GM19193 (cell line): ENCODE measurements around the gene ST8SIA6.

Source experiments
- POLR2A ChIP-seq: IDR thresholded peaks from 4 replicates; pipeline ENCODE4 v1.6.1; 2011; ENCODE audit not compliant: insufficient read depth, insufficient read length; ENCODE audit errors: extremely low read depth

Gene ST8SIA6

DNA sequence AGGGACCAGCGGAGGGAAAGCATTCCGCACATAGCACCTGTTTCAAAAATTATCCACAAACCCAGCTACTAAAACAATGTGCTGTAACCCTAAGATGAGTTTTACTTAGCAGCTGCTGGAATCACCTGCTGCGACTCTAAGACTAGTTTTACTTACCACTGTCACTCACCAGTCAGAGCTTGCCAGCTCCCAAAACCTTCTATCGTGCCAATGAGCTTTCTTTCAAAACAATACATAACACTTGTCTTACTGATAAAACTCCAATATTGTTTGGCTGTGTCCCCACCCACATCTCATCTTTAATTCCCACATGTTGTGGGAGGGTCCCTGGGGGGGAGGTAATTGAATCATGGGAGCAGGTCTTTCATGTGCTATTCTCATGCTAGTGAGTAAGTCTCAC is 18.4 kb downstream of the ST8SIA6 start:
- TF ChIP-seq POLR2A: no peak

DNA sequence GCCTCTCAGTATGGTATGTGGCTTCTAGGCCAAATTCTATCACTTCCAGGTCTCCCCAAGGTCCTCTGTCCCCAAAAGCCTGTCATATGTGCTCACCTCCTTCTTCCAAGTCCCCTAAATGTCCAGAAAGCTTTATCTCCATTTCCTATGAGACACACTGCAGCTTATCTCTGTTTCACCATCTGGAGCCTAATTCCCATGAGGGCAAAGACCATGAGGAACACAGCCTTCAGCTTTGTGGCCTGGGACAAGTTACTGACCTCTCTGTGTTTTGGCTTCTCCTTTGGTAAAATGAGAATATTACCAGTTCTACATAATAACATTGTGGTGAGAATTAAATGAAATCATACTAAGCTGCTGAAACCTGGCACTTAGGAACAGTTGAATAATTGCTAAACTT is 19.2 kb downstream of the ST8SIA6 start:
- no peak for TF ChIP-seq POLR2A

DNA sequence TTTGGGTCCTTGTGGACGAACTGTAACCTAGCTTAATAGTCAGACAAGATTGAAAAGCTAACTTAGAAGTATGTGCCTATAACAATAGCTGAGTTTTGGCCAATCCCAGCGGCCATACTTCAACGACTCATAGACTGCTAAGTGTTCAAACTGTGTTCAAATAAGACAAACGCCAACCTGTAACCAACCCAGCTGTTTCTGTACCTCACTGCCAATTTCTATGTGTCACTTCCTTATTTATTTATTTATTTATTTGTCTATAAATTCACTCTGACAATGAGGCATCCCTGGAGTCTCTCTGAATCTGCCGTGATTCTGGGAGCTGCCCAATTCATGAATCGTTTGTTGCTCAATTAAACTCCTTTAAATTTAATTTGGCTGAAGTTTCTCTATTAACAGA is 21.7 kb downstream of the ST8SIA6 start:
- TF ChIP-seq POLR2A: no peak

DNA sequence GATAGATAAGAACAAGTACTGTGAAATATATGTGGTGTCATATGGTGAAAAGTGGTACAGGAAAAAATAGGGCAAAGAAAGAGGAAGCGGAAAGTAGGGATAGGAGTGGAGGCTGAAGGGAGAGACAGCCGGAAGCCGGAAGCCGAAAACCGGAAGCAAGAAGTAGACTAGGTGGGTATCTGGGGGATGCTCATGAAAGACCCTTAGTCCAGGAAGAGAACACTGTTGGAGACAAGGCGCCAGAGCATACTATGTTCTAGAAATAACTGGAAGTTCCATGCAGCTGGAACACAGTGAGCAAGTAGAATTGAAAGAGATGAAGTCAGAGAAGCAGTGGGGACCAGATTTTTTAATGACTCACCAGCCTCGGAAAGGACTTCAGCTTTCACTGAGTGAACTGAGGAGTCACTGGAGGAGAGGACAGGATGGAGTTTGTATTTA is 22.5 kb downstream of the ST8SIA6 start:
- no peak for TF ChIP-seq POLR2A

- TF ChIP-seq POLR2A: no peak
Observed at GRCh38 chr10:17430647-17431355, 23.6 kb downstream of the ST8SIA6 start.

DNA sequence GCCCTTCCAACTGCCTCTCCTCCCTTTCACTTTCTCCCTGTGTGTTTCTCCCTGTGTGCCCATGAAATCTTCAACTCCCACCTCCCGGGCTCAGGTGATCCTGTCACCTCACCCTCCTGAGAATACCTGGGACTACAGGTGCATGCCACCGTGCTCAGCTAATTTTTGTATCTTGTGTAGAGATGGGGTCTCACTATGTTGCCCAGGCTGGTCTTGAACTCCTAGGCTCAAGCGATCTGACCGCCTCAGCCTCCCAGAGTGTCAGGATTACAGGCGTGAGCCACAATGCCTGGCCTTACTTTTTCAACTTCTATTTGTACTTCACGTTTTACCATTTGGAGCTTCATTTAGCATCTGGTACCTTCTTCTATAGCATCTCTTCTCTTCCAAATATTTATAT is 24.9 kb downstream of the ST8SIA6 start:
- no peak for TF ChIP-seq POLR2A

- TF ChIP-seq POLR2A: no peak
Observed at GRCh38 chr10:17428351-17429097, 25.9 kb downstream of the ST8SIA6 start.

GRCh38 chr10:17427666-17428350 is 26.6 kb downstream of the ST8SIA6 start:
- TF ChIP-seq POLR2A: no peak

DNA sequence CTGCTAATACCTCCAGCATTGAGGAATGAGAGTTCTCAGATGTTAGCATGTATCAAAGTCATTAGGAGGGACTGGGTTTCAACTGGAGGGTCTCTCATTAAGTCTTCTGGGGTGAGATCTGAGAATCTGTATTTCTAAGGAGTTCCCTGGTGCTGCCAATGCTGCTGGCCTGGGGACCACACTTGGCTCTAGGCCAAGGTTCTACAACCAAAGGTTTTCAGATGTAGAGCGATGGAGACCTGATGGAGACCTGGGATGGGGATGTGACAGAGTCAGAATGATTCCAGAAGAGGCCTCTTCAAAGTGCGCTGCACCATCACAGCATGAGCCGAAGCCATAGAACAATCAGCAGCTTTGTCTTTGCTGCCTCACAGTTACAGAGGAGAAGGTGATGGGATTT is 27.2 kb downstream of the ST8SIA6 start:
- no peak for TF ChIP-seq POLR2A

DNA sequence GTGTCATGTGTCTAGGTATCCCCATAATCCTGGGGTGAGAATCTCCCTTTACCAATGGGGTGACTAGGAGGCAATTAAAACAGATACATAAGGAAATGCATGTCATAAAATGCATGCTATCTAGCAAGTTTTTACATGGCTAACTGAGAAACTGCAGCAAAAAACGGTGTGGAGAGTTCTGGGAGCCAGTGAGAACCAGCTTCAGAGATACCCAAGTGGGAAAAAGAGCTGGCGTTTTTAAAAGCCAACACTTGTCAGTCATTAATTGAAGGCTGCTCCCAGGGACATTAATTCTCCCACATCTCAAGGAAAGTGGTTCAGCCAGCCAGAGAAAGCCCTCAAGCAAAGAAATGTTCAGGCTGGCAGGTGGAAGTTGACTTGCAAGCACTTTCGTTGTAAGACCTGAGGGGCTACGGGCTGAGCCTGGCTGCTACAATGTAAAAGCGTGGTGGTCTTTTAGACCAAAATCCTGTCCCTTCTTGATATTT is 28.1 kb downstream of the ST8SIA6 start:
- no peak for TF ChIP-seq POLR2A

DNA sequence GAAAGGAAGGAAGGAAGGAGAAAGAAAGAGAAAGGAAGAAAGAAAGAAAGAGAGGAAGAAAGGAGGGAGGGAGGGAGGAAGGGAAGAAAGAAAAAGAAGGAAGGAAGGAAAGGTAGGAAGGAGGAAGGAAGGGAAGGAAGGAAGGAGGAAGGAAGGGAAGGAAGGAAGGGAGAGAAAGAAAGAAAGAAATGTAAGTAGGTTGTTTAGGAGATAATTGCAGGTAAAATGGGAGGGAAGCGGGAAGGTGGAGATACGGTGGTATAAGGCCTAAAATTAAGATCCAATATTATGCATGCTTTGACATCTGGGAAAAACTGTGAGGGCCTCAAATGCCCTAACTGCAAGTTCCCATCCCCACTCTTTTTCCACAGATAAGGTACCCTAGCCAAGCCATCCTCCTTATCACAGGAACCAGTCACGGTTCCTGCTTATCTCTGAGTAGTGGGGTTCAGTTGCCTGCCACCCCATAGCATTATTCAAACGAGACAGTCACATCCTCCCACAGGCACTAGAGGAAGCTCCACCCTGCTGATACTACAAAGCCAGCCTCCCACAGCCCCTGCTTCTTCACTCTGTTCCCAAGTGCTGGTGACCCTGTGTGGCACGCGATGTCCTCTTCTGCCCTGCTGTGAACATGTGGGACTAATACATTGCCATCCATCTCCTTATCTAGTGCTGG is 28.7 kb downstream of the ST8SIA6 start:
- TF ChIP-seq POLR2A: no peak

DNA sequence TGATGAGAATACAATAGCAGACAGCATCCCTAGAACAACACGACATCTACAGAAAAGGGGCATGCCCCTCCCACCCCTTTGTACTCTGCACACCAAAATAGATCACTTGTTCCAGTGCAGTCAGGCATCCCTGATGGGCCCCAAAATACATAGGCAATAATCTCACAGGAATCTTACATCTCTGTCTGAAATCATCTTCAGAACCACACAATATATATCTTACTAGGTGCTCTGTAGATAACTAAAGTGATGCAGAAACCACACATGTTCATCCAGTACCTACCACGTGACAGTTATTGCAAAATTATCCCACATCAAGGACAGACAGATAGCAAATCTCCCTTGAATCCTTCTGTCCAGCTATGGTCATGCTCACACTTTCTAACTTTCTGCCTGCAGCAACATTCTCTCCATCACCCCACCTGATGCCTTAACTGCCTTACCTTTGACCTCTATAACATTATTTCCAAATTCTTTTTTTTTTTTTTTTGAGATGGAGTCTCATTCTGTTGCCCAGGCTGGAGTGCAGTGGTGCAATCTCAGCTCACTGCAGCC is 30.7 kb downstream of the ST8SIA6 start:
- no peak for TF ChIP-seq POLR2A

GRCh38 chr10:17422931-17423330 is 31.5 kb downstream of the ST8SIA6 start:
- TF ChIP-seq POLR2A: no peak

GRCh38 chr10:17418249-17418648 is 36.1 kb downstream of the ST8SIA6 start:
- no peak for TF ChIP-seq POLR2A
